ENCODE results near the gene TES.

GRCh38 chr7:116198748-116199410, 11.5 kb upstream of the TES start:
- no peak for TF ChIP-seq POLR2A (IDR thresholded peaks at IDR 0.05)
- TF ChIP-seq, protein P1, sequence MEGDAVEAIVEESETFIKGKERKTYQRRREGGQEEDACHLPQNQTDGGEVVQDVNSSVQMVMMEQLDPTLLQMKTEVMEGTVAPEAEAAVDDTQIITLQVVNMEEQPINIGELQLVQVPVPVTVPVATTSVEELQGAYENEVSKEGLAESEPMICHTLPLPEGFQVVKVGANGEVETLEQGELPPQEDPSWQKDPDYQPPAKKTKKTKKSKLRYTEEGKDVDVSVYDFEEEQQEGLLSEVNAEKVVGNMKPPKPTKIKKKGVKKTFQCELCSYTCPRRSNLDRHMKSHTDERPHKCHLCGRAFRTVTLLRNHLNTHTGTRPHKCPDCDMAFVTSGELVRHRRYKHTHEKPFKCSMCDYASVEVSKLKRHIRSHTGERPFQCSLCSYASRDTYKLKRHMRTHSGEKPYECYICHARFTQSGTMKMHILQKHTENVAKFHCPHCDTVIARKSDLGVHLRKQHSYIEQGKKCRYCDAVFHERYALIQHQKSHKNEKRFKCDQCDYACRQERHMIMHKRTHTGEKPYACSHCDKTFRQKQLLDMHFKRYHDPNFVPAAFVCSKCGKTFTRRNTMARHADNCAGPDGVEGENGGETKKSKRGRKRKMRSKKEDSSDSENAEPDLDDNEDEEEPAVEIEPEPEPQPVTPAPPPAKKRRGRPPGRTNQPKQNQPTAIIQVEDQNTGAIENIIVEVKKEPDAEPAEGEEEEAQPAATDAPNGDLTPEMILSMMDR (IDR thresholded peaks at IDR 0.05): no peak

All from uterus (tissue), 2 donors.